Thyroid gland (tissue), 4 donors: ENCODE data around the gene DNAH17.

Source experiments
- POLR2A ChIP-seq, 2 donors: fragments of 450-650 bp; IDR thresholded peaks; one replicate each; pipeline ENCODE4 v1.6.1; 2017; ENCODE audit warnings: antibody characterized with exemption in 2 of 2, mild to moderate bottlenecking in 2 of 2, moderate library complexity in 1 of 2
- TF ChIP-seq, protein P1 (sequence below), 6 experiments: fragments of 200-600 bp in 3 of 6; fragments of 450-650 bp in 3 of 6; sonication (generic) in 3 of 6; IDR thresholded peaks; one replicate each; pipeline ENCODE4 v1.5.1; 2016 to 2019; ENCODE audit warnings: antibody characterized with exemption in 6 of 6, mild to moderate bottlenecking in 2 of 6, inconsistent platforms in 1 of 6, moderate library complexity in 1 of 6

DNA sequence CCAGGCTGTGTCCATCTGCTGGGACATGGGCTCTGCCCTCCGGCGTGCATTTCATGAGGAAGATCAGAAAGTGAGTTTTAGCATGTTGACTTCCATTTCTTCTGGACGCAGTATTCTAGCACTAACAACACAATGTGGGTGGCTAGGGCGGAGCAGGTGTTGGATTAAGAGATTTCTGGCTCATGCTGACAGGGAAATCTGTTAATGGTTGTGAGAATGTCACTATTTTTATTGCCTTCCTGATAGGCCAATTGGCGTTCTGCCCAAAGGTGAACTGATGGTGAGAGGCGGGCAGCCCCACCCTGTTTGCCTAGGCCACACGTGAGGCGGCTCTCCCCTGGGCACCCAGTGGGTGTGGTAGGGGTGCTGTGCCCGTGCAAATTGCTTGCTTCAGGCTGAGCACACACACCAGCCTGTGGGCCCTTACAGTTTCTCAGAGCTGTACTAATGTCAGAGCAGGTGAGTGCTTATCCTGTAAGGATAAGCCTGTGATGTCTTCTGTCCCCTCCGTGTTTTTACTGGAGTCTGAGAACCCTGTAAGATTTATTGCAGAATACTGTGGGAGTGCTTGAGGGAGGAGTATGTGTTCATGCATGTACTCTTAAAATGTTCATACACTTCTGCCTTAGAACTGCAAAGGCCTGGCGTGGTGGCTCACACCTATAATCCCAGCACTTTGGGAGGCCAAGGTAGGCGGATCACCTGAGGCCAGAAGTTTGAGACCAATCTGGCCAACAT, 167.8 kb downstream of the DNAH17 start:
- TF ChIP-seq, protein P1, sequence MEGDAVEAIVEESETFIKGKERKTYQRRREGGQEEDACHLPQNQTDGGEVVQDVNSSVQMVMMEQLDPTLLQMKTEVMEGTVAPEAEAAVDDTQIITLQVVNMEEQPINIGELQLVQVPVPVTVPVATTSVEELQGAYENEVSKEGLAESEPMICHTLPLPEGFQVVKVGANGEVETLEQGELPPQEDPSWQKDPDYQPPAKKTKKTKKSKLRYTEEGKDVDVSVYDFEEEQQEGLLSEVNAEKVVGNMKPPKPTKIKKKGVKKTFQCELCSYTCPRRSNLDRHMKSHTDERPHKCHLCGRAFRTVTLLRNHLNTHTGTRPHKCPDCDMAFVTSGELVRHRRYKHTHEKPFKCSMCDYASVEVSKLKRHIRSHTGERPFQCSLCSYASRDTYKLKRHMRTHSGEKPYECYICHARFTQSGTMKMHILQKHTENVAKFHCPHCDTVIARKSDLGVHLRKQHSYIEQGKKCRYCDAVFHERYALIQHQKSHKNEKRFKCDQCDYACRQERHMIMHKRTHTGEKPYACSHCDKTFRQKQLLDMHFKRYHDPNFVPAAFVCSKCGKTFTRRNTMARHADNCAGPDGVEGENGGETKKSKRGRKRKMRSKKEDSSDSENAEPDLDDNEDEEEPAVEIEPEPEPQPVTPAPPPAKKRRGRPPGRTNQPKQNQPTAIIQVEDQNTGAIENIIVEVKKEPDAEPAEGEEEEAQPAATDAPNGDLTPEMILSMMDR (IDR thresholded peaks at IDR 0.05): no peak
- TF ChIP-seq POLR2A (IDR thresholded peaks at IDR 0.05): no peak
